OCI-LY7 (cell line): Measurements from ENCODE around the gene SIRT4.

Experiments
- CTCF ChIP-seq: fragments of 200-600 bp; sonication (generic); conservative IDR thresholded peaks from 2 replicates; pipeline ENCODE4 v1.5.1; 2014; ENCODE audit warnings: mild to moderate bottlenecking, antibody characterized with exemption, low read length, moderate library complexity, mixed read lengths
- EZH2phosphoT487 ChIP-seq: fragments of 200-600 bp; sonication (generic); IDR thresholded peaks from 2 replicates; pipeline ENCODE4 v1.6.1; 2018; ENCODE audit warnings: low read depth, borderline replicate concordance, mild to moderate bottlenecking, mixed run types, antibody characterized with exemption, low read length, moderate library complexity, mixed read lengths

GRCh38 chr12:120361506-120362208 is 59.5 kb downstream of the SIRT4 start:
- TF ChIP-seq CTCF (no peak), EZH2phosphoT487 (no peak)
